Fibroblast of the aortic adventitia (primary cell): Measurements from ENCODE around the gene SH3BP1. TPM values are rescaled to one million over a fixed set of nuclear protein-coding genes. Genes with fewer than 3 reads are reported as not detected.
A peak's percentile ranks its signal among the peaks of the same experiment; 100 is the strongest.

Source experiments
- DNase-seq: peaks from one replicate; pipeline ENCODE4 v3.0.0-alpha.2; 2010; ENCODE audit warnings: low read depth
- H3K4me3 ChIP-seq: 2 replicates; pipeline ENCODE4 v1.5.1; 2011; ENCODE audit warnings: low read depth, mild to moderate bottlenecking, control low read depth, low read length, moderate library complexity
- total RNA-seq: library from RNA; depleted of rRNA; stranded (reverse); fragments of >200 nt; gene quantifications from 2 replicates; pipeline ENCODE4 v1.2.3, GENCODE V29; 2012; ENCODE audit warnings: low replicate concordance
- TF ChIP-seq, protein P1 (sequence below): IDR thresholded peaks from 2 replicates; pipeline ENCODE4 v1.5.1; 2011; ENCODE audit warnings: mild to moderate bottlenecking, low read length, control low read depth, inconsistent platforms; ENCODE audit not compliant: insufficient read depth

The SH3BP1 gene
- total RNA-seq, 1 donor, result 4.6 TPM

DNA sequence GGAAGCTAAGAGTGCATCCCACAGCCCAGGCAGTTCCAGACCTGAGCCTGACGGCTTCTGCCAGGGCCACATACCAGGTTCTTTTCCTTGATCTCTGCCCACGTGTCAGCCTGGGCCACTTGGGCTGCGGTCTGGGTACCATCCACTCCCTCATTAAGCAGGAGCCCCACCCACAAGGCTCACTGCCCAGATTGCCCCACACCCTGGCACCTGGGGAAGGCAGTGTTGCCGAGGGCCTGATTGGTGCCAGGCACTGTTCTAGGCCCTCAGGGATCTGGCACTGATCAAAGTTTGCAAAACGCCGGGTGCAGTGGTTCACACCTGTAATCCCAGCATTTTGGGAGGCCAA, 15.5 kb upstream of the SH3BP1 start:
- TF ChIP-seq, protein P1, sequence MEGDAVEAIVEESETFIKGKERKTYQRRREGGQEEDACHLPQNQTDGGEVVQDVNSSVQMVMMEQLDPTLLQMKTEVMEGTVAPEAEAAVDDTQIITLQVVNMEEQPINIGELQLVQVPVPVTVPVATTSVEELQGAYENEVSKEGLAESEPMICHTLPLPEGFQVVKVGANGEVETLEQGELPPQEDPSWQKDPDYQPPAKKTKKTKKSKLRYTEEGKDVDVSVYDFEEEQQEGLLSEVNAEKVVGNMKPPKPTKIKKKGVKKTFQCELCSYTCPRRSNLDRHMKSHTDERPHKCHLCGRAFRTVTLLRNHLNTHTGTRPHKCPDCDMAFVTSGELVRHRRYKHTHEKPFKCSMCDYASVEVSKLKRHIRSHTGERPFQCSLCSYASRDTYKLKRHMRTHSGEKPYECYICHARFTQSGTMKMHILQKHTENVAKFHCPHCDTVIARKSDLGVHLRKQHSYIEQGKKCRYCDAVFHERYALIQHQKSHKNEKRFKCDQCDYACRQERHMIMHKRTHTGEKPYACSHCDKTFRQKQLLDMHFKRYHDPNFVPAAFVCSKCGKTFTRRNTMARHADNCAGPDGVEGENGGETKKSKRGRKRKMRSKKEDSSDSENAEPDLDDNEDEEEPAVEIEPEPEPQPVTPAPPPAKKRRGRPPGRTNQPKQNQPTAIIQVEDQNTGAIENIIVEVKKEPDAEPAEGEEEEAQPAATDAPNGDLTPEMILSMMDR, result no peak
- no peak for DNase-seq
- H3K4me3 ChIP-seq, result no peak overlapping the region

DNA sequence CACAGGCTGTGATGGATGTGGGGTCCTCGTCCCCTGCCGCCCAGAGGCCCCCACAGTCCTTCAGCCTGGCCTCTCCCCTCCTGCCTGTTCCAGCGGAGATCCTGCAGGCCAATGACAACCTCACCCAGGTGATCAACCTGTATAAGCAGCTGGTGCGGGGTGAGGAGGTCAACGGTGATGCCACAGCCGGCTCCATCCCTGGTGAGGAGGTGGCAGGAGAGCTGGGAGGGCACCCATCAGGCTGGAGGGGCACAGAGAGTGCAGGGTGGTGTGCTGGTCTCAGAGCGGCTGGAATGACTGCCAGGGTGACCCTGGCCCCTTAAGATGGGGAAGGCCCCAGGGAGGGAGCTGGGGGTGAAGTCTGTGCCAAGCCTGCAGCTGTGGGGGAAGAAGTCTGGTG, 14.6 kb upstream of the SH3BP1 start:
- DNase-seq, result no peak
- no peak overlapping the region for H3K4me3 ChIP-seq
- TF ChIP-seq, protein P1, result no peak

DNA sequence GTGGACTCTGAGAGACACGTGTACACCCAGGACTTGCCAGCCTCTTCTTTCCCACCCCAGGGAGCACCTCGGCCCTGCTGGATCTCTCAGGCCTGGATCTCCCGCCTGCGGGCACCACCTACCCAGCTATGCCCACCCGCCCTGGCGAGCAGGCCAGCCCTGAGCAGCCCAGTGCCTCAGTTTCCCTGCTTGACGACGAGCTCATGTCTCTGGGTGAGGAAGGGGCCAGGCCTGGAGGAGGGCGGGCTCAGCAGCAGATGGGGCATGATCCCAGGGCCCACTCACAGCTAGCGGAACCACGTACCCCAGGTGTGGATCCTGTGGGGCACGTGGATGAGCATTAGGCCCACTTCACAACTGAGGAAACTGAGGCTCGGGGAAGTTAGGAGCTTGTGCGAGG, 13.7 kb upstream of the SH3BP1 start:
- TF ChIP-seq, protein P1, result no peak
- no peak for DNase-seq
- no peak overlapping the region for H3K4me3 ChIP-seq

DNA sequence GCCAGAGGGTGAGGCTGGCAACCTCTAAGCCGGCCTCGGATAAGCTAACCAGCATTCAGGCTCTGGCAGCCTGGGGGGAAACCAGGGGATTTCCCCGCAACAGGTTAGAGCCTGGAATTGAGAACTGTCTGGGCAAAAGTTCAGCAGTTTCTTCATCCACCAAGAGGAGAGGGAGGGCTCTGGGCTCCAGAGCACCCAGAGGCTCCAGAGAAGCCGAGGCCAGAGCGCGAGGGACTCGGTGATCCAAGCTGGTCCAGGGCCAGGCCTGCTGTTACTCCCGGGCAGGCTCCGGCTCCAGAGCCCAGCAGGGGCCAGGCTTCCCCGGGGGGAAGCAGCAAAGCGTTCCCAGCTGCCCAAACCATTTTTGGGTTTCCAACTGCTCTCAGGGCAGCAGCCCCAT, 13.3 kb upstream of the SH3BP1 start:
- TF ChIP-seq, protein P1, result no peak
- no peak overlapping the region for H3K4me3 ChIP-seq
- DNase-seq, result peak; percentile 85

DNA sequence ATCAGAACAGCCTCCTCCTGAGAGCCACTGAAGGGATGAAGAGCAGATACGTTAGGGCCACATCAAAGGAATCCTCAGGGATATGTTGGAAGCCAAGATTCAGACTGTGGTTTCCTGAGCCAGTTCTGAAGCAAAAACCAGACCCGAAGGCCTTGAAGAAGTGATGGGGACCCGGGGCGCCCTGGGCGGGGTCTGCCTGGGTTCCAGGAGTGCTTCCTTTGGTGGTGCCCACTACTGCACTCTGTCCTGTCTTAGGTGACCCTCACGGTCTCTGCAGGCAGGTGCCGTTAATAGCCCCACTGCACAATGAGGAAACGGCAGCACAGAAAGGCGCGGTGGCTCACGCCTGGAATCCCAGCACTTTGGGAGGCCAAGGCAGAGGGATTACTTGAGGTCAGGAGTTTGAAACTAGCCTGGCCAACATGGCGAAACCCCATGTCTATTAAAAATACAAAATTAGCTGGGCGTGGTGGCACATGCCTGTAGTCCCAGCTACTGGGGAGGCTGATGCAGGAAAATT, 12.9 kb upstream of the SH3BP1 start:
- no peak for DNase-seq
- TF ChIP-seq, protein P1, result no peak
- H3K4me3 ChIP-seq, result no peak overlapping the region

DNA sequence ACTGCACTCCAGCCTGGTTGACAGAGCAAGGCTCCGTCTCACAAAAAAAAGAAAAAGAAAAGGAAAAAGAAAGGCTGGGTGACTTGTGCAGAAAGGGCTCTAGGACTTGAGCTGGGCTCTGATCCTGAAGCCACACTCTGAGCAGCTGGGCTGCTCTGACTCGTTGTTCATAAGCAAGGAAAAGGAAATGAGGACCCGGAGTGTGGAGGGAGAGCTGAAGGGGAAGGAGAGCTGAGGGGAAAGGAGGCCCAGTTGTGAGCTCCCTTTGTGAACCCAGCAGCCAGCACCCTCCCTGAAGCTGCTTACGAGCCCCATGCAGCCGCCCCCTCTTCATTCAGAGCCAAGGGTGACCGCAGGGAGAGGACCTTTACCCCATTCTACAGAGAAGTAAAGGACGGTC, 12.3 kb upstream of the SH3BP1 start:
- TF ChIP-seq, protein P1, result no peak
- DNase-seq, result no peak
- no peak overlapping the region for H3K4me3 ChIP-seq

DNA sequence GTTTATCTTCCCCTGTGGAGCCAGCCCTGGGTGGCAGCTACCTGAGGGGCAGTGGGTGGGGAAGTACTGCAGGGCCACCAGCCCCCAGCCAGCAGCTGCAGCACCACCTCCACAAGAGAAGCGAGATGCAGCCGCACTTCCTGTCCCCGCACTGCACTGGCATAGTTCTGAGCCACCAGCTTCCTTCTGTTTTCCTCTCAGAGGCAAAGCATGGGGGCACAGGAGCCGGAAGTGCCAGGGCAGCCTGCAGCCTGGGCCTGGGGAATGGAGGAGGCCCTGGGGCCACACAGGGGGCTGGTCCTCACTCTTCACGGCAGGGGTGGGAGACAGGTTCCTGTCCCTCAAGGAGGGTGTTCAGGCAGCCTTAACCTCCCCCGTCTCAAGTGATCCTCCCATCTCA, 11.9 kb upstream of the SH3BP1 start:
- H3K4me3 ChIP-seq, result no peak overlapping the region
- DNase-seq, result no peak
- TF ChIP-seq, protein P1, result no peak
